WTC11 (cell line): ENCODE measurements around the gene GINS1. TPM values are rescaled to one million over a fixed set of nuclear protein-coding genes. Genes with fewer than 3 reads are reported as not detected.

Experiments
- ATAC-seq: fragments of 200-7000 bp; cut with Tn5 transposase; 2 replicates; pipeline ENCODE4 v1.10.0; 2021; ENCODE audit warnings: mild to moderate bottlenecking, moderate library complexity
- CTCF ChIA-PET: fragments of 300-600 bp; sonication (Branson Sonifier 250); formaldehyde crosslinking; loops from one replicate; lab custom pipeline; 2021; ENCODE audit warnings: antibody characterized with exemption; lab: Charles Lee
- POLR2A ChIA-PET: fragments of 350-600 bp; sonication (Branson Sonifier 250); formaldehyde crosslinking; loops from one replicate; lab custom pipeline; 2021; ENCODE audit warnings: antibody characterized with exemption; lab: Charles Lee
- DNase-seq: peaks from one replicate; pipeline ENCODE4 v3.0.0; 2021; ENCODE audit warnings: low spot score
- H3K27ac Mint-ChIP-seq: 2 replicates; pipeline ENCODE4 v1.8.0; 2021; ENCODE audit warnings: mixed read lengths
- H3K27me3 Mint-ChIP-seq: 2 replicates; pipeline ENCODE4 v1.8.0; 2021; ENCODE audit warnings: low read depth, mild to moderate bottlenecking, moderate library complexity, mixed read lengths
- H3K36me3 Mint-ChIP-seq: 2 replicates; pipeline ENCODE4 v1.8.0; 2021; ENCODE audit warnings: mixed read lengths
- H3K4me1 Mint-ChIP-seq: 2 replicates; pipeline ENCODE4 v1.8.0; 2022; ENCODE audit warnings: mixed read lengths
- H3K4me3 Mint-ChIP-seq: 2 replicates; pipeline ENCODE4 v1.8.0; 2021; ENCODE audit warnings: mild to moderate bottlenecking, moderate library complexity, mixed read lengths
- H3K9me3 Mint-ChIP-seq: 2 replicates; pipeline ENCODE4 v1.8.0; 2021; ENCODE audit warnings: mixed read lengths
- CBFB ChIP-seq: sonication (generic); formaldehyde crosslinking; IDR thresholded peaks from 2 replicates; pipeline ENCODE4 v1.8.1; 2022; ENCODE audit warnings: mild to moderate bottlenecking, low read depth, missing genetic modification reagents
- CREM ChIP-seq: sonication (generic); formaldehyde crosslinking; IDR thresholded peaks from 2 replicates; pipeline ENCODE4 v1.8.1; 2022; ENCODE audit warnings: mild to moderate bottlenecking, missing genetic modification reagents, moderate library complexity
- GTF2I ChIP-seq: fragments of 250-450 bp; sonication (Bioruptor Pico); conservative IDR thresholded peaks from 2 replicates; pipeline ENCODE4 v1.4.0; 2021; ENCODE audit warnings: mild to moderate bottlenecking
- HMGA2 ChIP-seq: fragments of 250-450 bp; sonication (Bioruptor Pico); IDR thresholded peaks from 2 replicates; pipeline ENCODE4 v1.4.0; 2021; ENCODE audit warnings: mild to moderate bottlenecking, moderate library complexity
- JUN ChIP-seq: sonication (generic); formaldehyde crosslinking; IDR thresholded peaks from 2 replicates; pipeline ENCODE4 v1.8.0; 2023; ENCODE audit warnings: mild to moderate bottlenecking, missing genetic modification reagents
- MXD4 ChIP-seq: fragments of 250-450 bp; sonication (Bioruptor Pico); IDR thresholded peaks from 2 replicates; pipeline ENCODE4 v1.8.0; 2021; ENCODE audit warnings: mild to moderate bottlenecking, moderate library complexity, borderline replicate concordance
- NR2C2 ChIP-seq: sonication (generic); formaldehyde crosslinking; IDR thresholded peaks from 2 replicates; pipeline ENCODE4 v1.8.0; 2022; ENCODE audit warnings: mild to moderate bottlenecking, missing genetic modification reagents
- PRRX2 ChIP-seq: fragments of 250-450 bp; sonication (Bioruptor Pico); IDR thresholded peaks from 2 replicates; pipeline ENCODE4 v1.8.0; 2021; ENCODE audit warnings: mild to moderate bottlenecking
- SMAD4 ChIP-seq: sonication (generic); formaldehyde crosslinking; IDR thresholded peaks from 2 replicates; pipeline ENCODE4 v1.8.0; 2022; ENCODE audit warnings: mild to moderate bottlenecking, missing genetic modification reagents
- TEAD1 ChIP-seq: sonication (generic); formaldehyde crosslinking; IDR thresholded peaks from 2 replicates; pipeline ENCODE4 v1.8.0; 2022; ENCODE audit warnings: mild to moderate bottlenecking, missing genetic modification reagents
- TEAD4 ChIP-seq: sonication (generic); formaldehyde crosslinking; IDR thresholded peaks from 2 replicates; pipeline ENCODE4 v1.8.0; 2022; ENCODE audit warnings: mild to moderate bottlenecking, missing genetic modification reagents
- ZNF121 ChIP-seq: sonication (generic); formaldehyde crosslinking; IDR thresholded peaks from 2 replicates; pipeline ENCODE4 v1.8.0; 2023; ENCODE audit warnings: missing genetic modification reagents
- ZNF317 ChIP-seq: sonication (generic); formaldehyde crosslinking; IDR thresholded peaks from 2 replicates; pipeline ENCODE4 v1.8.1; 2023; ENCODE audit warnings: low read depth, mild to moderate bottlenecking, moderate library complexity, missing genetic modification reagents, borderline replicate concordance
- ZNF416 ChIP-seq: fragments of 250-450 bp; sonication (Bioruptor Pico); IDR thresholded peaks from 2 replicates; pipeline ENCODE4 v1.9.0; 2021; ENCODE audit warnings: mild to moderate bottlenecking, inconsistent platforms
- ZNF671 ChIP-seq: fragments of 250-450 bp; sonication (Bioruptor Pico); IDR thresholded peaks from 2 replicates; pipeline ENCODE4 v1.8.0; 2021; ENCODE audit warnings: mild to moderate bottlenecking
- total RNA-seq: library from RNA; stranded (reverse); gene quantifications from 3 replicates; pipeline ENCODE4 v1.2.3, GENCODE V29; 2021
- TF ChIP-seq, protein P1 (sequence below): fragments of 250-450 bp; sonication (Bioruptor Pico); IDR thresholded peaks from 2 replicates; pipeline ENCODE4 v1.8.0; 2021; ENCODE audit warnings: mild to moderate bottlenecking
- TF ChIP-seq, protein P2 (sequence below): sonication (generic); formaldehyde crosslinking; conservative IDR thresholded peaks from 2 replicates; pipeline ENCODE4 v1.8.1; 2023; ENCODE audit warnings: mild to moderate bottlenecking, low read depth, missing genetic modification reagents, moderate library complexity
- TF ChIP-seq, protein P3 (sequence below): sonication (generic); formaldehyde crosslinking; IDR thresholded peaks from 2 replicates; pipeline ENCODE4 v1.8.0; 2022; ENCODE audit warnings: missing genetic modification reagents
- TF ChIP-seq, protein P4 (sequence below): sonication (generic); formaldehyde crosslinking; IDR thresholded peaks from 2 replicates; pipeline ENCODE4 v1.8.1; 2023; ENCODE audit warnings: mild to moderate bottlenecking, missing genetic modification reagents, borderline replicate concordance

The GINS1 gene
- total RNA-seq, 1 experiment from 2014 or later: 70.4 TPM

DNA sequence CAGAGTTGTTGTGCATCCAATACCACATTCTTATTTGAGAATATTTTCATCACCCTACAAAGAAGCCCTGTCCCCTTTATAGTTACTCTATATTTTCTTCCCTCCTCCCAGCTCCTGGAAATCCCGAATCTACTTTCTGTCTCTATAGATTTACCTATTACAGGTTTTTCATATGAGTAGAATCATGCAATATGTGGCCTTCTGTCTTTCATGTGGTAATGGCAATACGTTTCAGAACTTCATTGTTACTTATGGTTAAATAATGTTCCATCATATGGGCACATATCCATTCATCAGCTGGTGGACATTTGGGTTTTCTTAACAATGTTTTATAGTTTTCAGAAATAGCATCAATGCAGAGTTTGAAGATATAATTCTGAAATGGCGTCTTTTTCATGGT lies 17.1 kb downstream of the GINS1 start:
- no peak for ATAC-seq
- H3K4me1 Mint-ChIP-seq: no peaks in the 10 kb centered on the region
- H3K36me3 Mint-ChIP-seq: peaks cover 67% of the 10 kb centered on the region
- no peak for DNase-seq
- no peak overlapping the region for H3K4me3 Mint-ChIP-seq
- H3K9me3 Mint-ChIP-seq: peaks cover 9% of the 10 kb centered on the region
- H3K27ac Mint-ChIP-seq: no peak overlapping the region
- CTCF ChIA-PET: no interaction called here
- TF ChIP-seq ZNF671 (no peak), CBFB (CRISPR knock-in tag) (no peak), HMGA2 (CRISPR knock-in tag) (no peak), ZNF317 (CRISPR knock-in tag) (no peak), ZNF416 (CRISPR knock-in tag) (no peak), JUN (CRISPR knock-in tag) (no peak), NR2C2 (no peak), MXD4 (CRISPR knock-in tag) (no peak), TEAD1 (CRISPR knock-in tag) (no peak), ZNF121 (CRISPR knock-in tag) (no peak), GTF2I (CRISPR knock-in tag) (no peak), SMAD4 (no peak)
- TF ChIP-seq, protein P1, sequence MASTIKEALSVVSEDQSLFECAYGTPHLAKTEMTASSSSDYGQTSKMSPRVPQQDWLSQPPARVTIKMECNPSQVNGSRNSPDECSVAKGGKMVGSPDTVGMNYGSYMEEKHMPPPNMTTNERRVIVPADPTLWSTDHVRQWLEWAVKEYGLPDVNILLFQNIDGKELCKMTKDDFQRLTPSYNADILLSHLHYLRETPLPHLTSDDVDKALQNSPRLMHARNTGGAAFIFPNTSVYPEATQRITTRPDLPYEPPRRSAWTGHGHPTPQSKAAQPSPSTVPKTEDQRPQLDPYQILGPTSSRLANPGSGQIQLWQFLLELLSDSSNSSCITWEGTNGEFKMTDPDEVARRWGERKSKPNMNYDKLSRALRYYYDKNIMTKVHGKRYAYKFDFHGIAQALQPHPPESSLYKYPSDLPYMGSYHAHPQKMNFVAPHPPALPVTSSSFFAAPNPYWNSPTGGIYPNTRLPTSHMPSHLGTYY (CRISPR knock-in tag): no peak
- TF ChIP-seq, protein P2, sequence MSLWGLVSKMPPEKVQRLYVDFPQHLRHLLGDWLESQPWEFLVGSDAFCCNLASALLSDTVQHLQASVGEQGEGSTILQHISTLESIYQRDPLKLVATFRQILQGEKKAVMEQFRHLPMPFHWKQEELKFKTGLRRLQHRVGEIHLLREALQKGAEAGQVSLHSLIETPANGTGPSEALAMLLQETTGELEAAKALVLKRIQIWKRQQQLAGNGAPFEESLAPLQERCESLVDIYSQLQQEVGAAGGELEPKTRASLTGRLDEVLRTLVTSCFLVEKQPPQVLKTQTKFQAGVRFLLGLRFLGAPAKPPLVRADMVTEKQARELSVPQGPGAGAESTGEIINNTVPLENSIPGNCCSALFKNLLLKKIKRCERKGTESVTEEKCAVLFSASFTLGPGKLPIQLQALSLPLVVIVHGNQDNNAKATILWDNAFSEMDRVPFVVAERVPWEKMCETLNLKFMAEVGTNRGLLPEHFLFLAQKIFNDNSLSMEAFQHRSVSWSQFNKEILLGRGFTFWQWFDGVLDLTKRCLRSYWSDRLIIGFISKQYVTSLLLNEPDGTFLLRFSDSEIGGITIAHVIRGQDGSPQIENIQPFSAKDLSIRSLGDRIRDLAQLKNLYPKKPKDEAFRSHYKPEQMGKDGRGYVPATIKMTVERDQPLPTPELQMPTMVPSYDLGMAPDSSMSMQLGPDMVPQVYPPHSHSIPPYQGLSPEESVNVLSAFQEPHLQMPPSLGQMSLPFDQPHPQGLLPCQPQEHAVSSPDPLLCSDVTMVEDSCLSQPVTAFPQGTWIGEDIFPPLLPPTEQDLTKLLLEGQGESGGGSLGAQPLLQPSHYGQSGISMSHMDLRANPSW (CRISPR knock-in tag): no peak
- TF ChIP-seq, protein P3, sequence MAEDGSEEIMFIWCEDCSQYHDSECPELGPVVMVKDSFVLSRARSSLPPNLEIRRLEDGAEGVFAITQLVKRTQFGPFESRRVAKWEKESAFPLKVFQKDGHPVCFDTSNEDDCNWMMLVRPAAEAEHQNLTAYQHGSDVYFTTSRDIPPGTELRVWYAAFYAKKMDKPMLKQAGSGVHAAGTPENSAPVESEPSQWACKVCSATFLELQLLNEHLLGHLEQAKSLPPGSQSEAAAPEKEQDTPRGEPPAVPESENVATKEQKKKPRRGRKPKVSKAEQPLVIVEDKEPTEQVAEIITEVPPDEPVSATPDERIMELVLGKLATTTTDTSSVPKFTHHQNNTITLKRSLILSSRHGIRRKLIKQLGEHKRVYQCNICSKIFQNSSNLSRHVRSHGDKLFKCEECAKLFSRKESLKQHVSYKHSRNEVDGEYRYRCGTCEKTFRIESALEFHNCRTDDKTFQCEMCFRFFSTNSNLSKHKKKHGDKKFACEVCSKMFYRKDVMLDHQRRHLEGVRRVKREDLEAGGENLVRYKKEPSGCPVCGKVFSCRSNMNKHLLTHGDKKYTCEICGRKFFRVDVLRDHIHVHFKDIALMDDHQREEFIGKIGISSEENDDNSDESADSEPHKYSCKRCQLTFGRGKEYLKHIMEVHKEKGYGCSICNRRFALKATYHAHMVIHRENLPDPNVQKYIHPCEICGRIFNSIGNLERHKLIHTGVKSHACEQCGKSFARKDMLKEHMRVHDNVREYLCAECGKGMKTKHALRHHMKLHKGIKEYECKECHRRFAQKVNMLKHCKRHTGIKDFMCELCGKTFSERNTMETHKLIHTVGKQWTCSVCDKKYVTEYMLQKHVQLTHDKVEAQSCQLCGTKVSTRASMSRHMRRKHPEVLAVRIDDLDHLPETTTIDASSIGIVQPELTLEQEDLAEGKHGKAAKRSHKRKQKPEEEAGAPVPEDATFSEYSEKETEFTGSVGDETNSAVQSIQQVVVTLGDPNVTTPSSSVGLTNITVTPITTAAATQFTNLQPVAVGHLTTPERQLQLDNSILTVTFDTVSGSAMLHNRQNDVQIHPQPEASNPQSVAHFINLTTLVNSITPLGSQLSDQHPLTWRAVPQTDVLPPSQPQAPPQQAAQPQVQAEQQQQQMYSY: no peak
- H3K27me3 Mint-ChIP-seq: no peaks in the 10 kb centered on the region
- POLR2A ChIA-PET: no interaction called here

DNA sequence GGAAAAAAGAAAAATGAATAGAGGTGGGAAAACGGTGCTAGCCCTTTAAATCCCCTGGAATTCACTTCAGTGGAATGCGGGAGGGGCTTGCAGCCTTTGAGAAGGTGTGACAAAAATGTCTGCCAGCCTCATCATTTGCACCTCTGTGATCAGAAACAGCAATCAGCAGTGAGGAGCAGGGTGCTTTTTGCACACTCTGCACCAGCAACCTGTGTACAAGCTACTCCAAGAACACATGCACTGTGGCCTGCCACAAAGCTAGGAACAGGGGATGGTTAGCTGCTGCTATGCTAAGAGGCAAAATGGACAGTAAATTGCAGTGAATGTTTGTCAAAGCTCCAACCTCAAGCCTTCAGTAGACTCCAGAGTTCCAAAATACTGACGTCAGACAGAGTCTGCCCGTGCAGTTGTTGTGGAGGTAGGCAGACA lies 29.7 kb downstream of the GINS1 start:
- ChIA-PET CTCF (interaction anchor here (1.2 kb wide), 1 partner anchor 38 kb away, joined by 3 read pairs; no protein-coding TSS in a partner anchor), POLR2A (no interaction called here)
- Mint-ChIP-seq H3K4me3 (no peak overlapping the region), H3K4me1 (peaks cover 14% of the 10 kb centered on the region), H3K9me3 (no peaks in the 10 kb centered on the region), H3K36me3 (peaks cover 48% of the 10 kb centered on the region), H3K27me3 (no peaks in the 10 kb centered on the region), H3K27ac (peak overlapping the region; percentile 81)
- ATAC-seq (peak; percentile 83), DNase-seq (peak; percentile 47)
- TF ChIP-seq TEAD4 (CRISPR knock-in tag): peak; percentile 70; the same call in 1 of the 2 replicates
- TF ChIP-seq CREM: no peak

DNA sequence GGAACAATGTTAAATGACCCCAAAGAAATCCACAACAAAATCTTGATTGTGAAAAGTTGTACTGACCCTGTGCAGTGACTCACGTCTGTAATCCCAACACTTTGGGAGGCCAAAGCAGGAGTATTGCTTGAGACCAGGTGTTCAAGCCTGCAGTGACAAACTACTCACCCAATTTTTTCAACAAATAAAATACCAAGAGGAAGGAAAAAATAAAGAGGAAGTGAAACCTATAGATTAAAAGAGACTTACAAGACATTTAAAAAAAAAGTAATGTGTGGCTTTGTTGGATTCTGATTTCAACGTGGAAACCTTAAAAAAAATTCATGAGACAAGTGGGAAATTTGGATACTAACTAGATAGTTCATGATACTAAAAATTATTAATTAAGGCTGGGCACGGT lies 31.9 kb downstream of the GINS1 start:
- peaks cover 14% of the 10 kb centered on the region for H3K4me1 Mint-ChIP-seq
- no peaks in the 10 kb centered on the region for H3K27me3 Mint-ChIP-seq
- H3K36me3 Mint-ChIP-seq: peaks cover 49% of the 10 kb centered on the region
- ChIA-PET CTCF (no interaction called here), POLR2A (no interaction called here)
- no peak overlapping the region for H3K27ac Mint-ChIP-seq
- DNase-seq (no peak), ATAC-seq (no peak)
- H3K4me3 Mint-ChIP-seq: no peak overlapping the region
- no peaks in the 10 kb centered on the region for H3K9me3 Mint-ChIP-seq
- TF ChIP-seq, protein P2 (CRISPR knock-in tag): no peak
- TF ChIP-seq PRRX2 (CRISPR knock-in tag): no peak
- TF ChIP-seq, protein P4, sequence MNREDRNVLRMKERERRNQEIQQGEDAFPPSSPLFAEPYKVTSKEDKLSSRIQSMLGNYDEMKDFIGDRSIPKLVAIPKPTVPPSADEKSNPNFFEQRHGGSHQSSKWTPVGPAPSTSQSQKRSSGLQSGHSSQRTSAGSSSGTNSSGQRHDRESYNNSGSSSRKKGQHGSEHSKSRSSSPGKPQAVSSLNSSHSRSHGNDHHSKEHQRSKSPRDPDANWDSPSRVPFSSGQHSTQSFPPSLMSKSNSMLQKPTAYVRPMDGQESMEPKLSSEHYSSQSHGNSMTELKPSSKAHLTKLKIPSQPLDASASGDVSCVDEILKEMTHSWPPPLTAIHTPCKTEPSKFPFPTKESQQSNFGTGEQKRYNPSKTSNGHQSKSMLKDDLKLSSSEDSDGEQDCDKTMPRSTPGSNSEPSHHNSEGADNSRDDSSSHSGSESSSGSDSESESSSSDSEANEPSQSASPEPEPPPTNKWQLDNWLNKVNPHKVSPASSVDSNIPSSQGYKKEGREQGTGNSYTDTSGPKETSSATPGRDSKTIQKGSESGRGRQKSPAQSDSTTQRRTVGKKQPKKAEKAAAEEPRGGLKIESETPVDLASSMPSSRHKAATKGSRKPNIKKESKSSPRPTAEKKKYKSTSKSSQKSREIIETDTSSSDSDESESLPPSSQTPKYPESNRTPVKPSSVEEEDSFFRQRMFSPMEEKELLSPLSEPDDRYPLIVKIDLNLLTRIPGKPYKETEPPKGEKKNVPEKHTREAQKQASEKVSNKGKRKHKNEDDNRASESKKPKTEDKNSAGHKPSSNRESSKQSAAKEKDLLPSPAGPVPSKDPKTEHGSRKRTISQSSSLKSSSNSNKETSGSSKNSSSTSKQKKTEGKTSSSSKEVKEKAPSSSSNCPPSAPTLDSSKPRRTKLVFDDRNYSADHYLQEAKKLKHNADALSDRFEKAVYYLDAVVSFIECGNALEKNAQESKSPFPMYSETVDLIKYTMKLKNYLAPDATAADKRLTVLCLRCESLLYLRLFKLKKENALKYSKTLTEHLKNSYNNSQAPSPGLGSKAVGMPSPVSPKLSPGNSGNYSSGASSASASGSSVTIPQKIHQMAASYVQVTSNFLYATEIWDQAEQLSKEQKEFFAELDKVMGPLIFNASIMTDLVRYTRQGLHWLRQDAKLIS (CRISPR knock-in tag): no peak
